HCT116 (cell line): ENCODE results near the gene PKIB.

Experiments used
- CTCF ChIP-seq, 3 experiments: fragments of 200-600 bp in 1 of 3; sonication (generic) in 1 of 3; IDR thresholded peaks in 2 of 3; conservative IDR thresholded peaks in 1 of 3; 2 replicates each; pipeline ENCODE4 v1.5.1; 2012 to 2017; ENCODE audit warnings: low read depth in 2 of 3, low read length in 2 of 3, antibody characterized with exemption in 1 of 3, borderline replicate concordance in 1 of 3, control low read depth in 1 of 3, mild to moderate bottlenecking in 1 of 3, mixed read lengths in 1 of 3, mixed run types in 1 of 3, moderate library complexity in 1 of 3; ENCODE audit not compliant: insufficient read depth in 1 of 3
- ELF1 ChIP-seq: IDR thresholded peaks from 2 replicates; pipeline ENCODE4 v1.6.1; 2012; ENCODE audit warnings: low read depth, borderline replicate concordance
- EZH2 ChIP-seq: fragments of 200-600 bp; sonication (generic); IDR thresholded peaks from 2 replicates; pipeline ENCODE4 v1.6.1; 2017; ENCODE audit warnings: antibody characterized with exemption, mixed run types
- FOSL1 ChIP-seq: IDR thresholded peaks from 2 replicates; pipeline ENCODE4 v1.6.1; 2012; ENCODE audit warnings: low read depth
- POLR2A ChIP-seq: IDR thresholded peaks from 2 replicates; pipeline ENCODE4 v1.7.0; 2011; ENCODE audit warnings: borderline replicate concordance; ENCODE audit not compliant: insufficient read depth, insufficient read length; ENCODE audit errors: extremely low read depth
- POLR2AphosphoS5 ChIP-seq: IDR thresholded peaks from 2 replicates; pipeline ENCODE4 v1.6.1; 2011; ENCODE audit warnings: mild to moderate bottlenecking, low read depth, low read length, moderate library complexity
- REST ChIP-seq: IDR thresholded peaks from 2 replicates; pipeline ENCODE4 v1.6.1; 2012; ENCODE audit warnings: low read depth
- SP1 ChIP-seq: IDR thresholded peaks from 2 replicates; pipeline ENCODE4 v1.6.1; 2012; ENCODE audit warnings: low read depth
- SRF ChIP-seq: IDR thresholded peaks from 2 replicates; pipeline ENCODE4 v1.6.1; 2012; ENCODE audit warnings: low read depth
- ZBTB33 ChIP-seq: IDR thresholded peaks from 2 replicates; pipeline ENCODE4 v1.6.1; 2011; ENCODE audit warnings: mild to moderate bottlenecking, low read length, moderate library complexity; ENCODE audit not compliant: insufficient replicate concordance; ENCODE audit errors: extremely low read depth

- no peak for TF ChIP-seq EZH2
- no peak for TF ChIP-seq CTCF (IDR thresholded peaks at IDR 0.05 in 2 of 3, conservative IDR thresholded peaks at IDR 0.05 in 1 of 3; ENCODE audit: borderline replicate concordance in 1 of 3, insufficient read depth in 1 of 3, low read depth in 2 of 3, low read length in 2 of 3)
- no peak for TF ChIP-seq POLR2AphosphoS5
- TF ChIP-seq POLR2A, result no peak
- no peak for TF ChIP-seq ZBTB33
- TF ChIP-seq FOSL1, result no peak
- no peak for TF ChIP-seq SRF
- TF ChIP-seq REST, result no peak
- TF ChIP-seq SP1, result no peak
- no peak for TF ChIP-seq ELF1
Measured at GRCh38 chr6:122678841-122679240, 68.6 kb downstream of the PKIB start.
